ENCODE results near the gene RELT. TPM values are rescaled to one million over a fixed set of nuclear protein-coding genes. Genes with fewer than 3 reads are reported as not detected.

RELT gene
- total and polyA plus RNA-seq, 2 of the 13 experiments (the other 11 are each of a cell fraction or from before 2014, with no cell fraction given), result 2.5 to 4.7 TPM

- TF ChIP-seq TERF1 (CRISPR knock-in tag; IDR thresholded peaks at IDR 0.05) (no peak), ZNF629 (CRISPR knock-in tag; conservative IDR thresholded peaks at IDR 0.05) (peak; percentile 90), ZHX1 (CRISPR knock-in tag; IDR thresholded peaks at IDR 0.05; ENCODE audit: low read depth) (0 out of 2 replicates have a peak, but pooled peaks have one; percentile 53), SMC3 (IDR thresholded peaks at IDR 0.05; ENCODE audit: low read length) (no peak), HOXA3 (CRISPR knock-in tag; IDR thresholded peaks at IDR 0.05) (peak; percentile 55; the same call in 1 of the 2 replicates), IRF2 (CRISPR knock-in tag; IDR thresholded peaks at IDR 0.05) (peak; percentile 46), ZNF18 (CRISPR knock-in tag; IDR thresholded peaks at IDR 0.05; ENCODE audit: insufficient replicate concordance) (no peak), ZNF513 (CRISPR knock-in tag; conservative IDR thresholded peaks at IDR 0.05) (no peak), NONO (IDR thresholded peaks at IDR 0.05) (no peak), NONO (CRISPR knock-in tag; conservative IDR thresholded peaks at IDR 0.05) (no peak; the same call in 1 of the 2 replicates), POLR2G (IDR thresholded peaks at IDR 0.05; ENCODE audit: low read depth, low read length) (0 out of 2 replicates have a peak, but pooled peaks have one; percentile 27), ELF3 (CRISPR knock-in tag; IDR thresholded peaks at IDR 0.05) (0 out of 2 replicates have a peak, but pooled peaks have one; percentile 26), FOXP4 (CRISPR knock-in tag; IDR thresholded peaks at IDR 0.05) (peak; percentile 75)
Measured at GRCh38 chr11:73331138-73331916, 44.9 kb upstream of the RELT start (continued).
